Measurements from ENCODE around the gene ELAPOR2.

- TF ChIP-seq CTCF (conservative IDR thresholded peaks at IDR 0.05; ENCODE audit: low read depth, low read length) (no peak), EZH2 (IDR thresholded peaks at IDR 0.05; ENCODE audit: borderline replicate concordance, low read depth, low read length, poor library complexity, severe bottlenecking) (no peak)
Measured at GRCh38 chr7:87091487-87092066, 32.1 kb upstream of the ELAPOR2 start.
